PC-9 (cell line): ENCODE measurements around the gene ZNF423. TPM values are rescaled to one million over a fixed set of nuclear protein-coding genes. Genes with fewer than 3 reads are reported as not detected.

Source experiments
- BruUV-seq: library from RNA; stranded (reverse); fragments of 400-500 nt; replicated peaks from 2 replicates; lab custom pipeline; 2021; lab: Mats Ljungman, UMichigan
- CTCF ChIA-PET: fragments of 300-600 bp; sonication (Branson Sonifier 250); formaldehyde crosslinking; loops from one replicate; lab custom pipeline; 2022; ENCODE audit warnings: antibody characterized with exemption; lab: Charles Lee
- POLR2A ChIA-PET: fragments of 300-600 bp; sonication (Branson Sonifier 250); formaldehyde crosslinking; loops from one replicate; lab custom pipeline; 2022; ENCODE audit warnings: antibody characterized with exemption; ENCODE audit not compliant: unreplicated experiment; lab: Charles Lee
- DNase-seq, 2 experiments: peaks; one replicate each; pipeline versions ENCODE4 v3.0.0 to v3.0.0-alpha.2; 2015 to 2022; ENCODE audit warnings: mixed read lengths in 1 of 2
- H2AFZ ChIP-seq: fragments of 200-600 bp; sonication (generic); 2 replicates; pipeline ENCODE4 v1.8.1; 2017; ENCODE audit warnings: antibody characterized with exemption
- H3F3A ChIP-seq: fragments of 200-600 bp; sonication (generic); 2 replicates; pipeline ENCODE4 v1.8.1; 2017; ENCODE audit warnings: antibody characterized with exemption, mild to moderate bottlenecking, low read depth; ENCODE audit not compliant: insufficient read depth
- H3K27ac ChIP-seq: fragments of 200-600 bp; sonication (generic); 2 replicates; pipeline ENCODE4 v1.6.1; 2016; ENCODE audit warnings: mixed run types
- H3K27me3 ChIP-seq: fragments of 200-600 bp; sonication (generic); 2 replicates; pipeline ENCODE4 v1.6.1; 2016; ENCODE audit warnings: low read depth, mixed run types; ENCODE audit not compliant: insufficient read depth
- H3K36me3 ChIP-seq: fragments of 200-600 bp; sonication (generic); 2 replicates; pipeline ENCODE4 v1.6.1; 2016; ENCODE audit warnings: low read depth, mixed run types
- H3K4me1 ChIP-seq: fragments of 200-600 bp; sonication (generic); replicated peaks from 2 replicates; pipeline ENCODE4 v1.6.1; 2016; ENCODE audit warnings: mixed run types; ENCODE audit not compliant: insufficient read depth
- H3K4me2 ChIP-seq: fragments of 200-600 bp; sonication (generic); 2 replicates; pipeline ENCODE4 v1.6.1; 2017; ENCODE audit warnings: mixed run types
- H3K4me3 ChIP-seq: fragments of 200-600 bp; sonication (generic); 2 replicates; pipeline ENCODE4 v1.6.1; 2016; ENCODE audit warnings: mixed run types
- H3K79me2 ChIP-seq: fragments of 200-600 bp; sonication (generic); 2 replicates; pipeline ENCODE4 v1.6.1; 2017; ENCODE audit warnings: low read depth, mixed run types
- H3K9me2 ChIP-seq: fragments of 200-600 bp; sonication (generic); 2 replicates; pipeline ENCODE4 v1.8.1; 2017; ENCODE audit warnings: mild to moderate bottlenecking; ENCODE audit not compliant: insufficient read depth
- H3K9me3 ChIP-seq: fragments of 200-600 bp; sonication (generic); 2 replicates; pipeline ENCODE4 v1.8.1; 2016; ENCODE audit warnings: low read depth; ENCODE audit not compliant: insufficient read depth
- H4K20me1 ChIP-seq: fragments of 200-600 bp; sonication (generic); 2 replicates; pipeline ENCODE4 v1.8.1; 2017; ENCODE audit not compliant: insufficient read depth
- EZH2 ChIP-seq: fragments of 200-600 bp; sonication (generic); IDR thresholded peaks from 2 replicates; pipeline ENCODE4 v1.8.0; 2017; ENCODE audit warnings: antibody characterized with exemption, low read depth
- intact Hi-C: fragments of 100-400 bp; cut with micrococcal nuclease; formaldehyde crosslinking; loops from one replicate; pipeline ENCODE4 v1.10.0; 2022; ENCODE audit not compliant: unreplicated experiment
- total RNA-seq: library from RNA; stranded (reverse); gene quantifications from 2 replicates; pipeline ENCODE4 v1.2.3, GENCODE V29; 2021
- TF ChIP-seq, protein P1 (sequence below): fragments of 200-600 bp; sonication (generic); conservative IDR thresholded peaks from 2 replicates; pipeline ENCODE4 v1.6.1; 2017; ENCODE audit warnings: mixed run types, antibody characterized with exemption, mild to moderate bottlenecking, moderate library complexity

The ZNF423 gene
- total RNA-seq, 1 experiment from 2014 or later: not detected

DNA sequence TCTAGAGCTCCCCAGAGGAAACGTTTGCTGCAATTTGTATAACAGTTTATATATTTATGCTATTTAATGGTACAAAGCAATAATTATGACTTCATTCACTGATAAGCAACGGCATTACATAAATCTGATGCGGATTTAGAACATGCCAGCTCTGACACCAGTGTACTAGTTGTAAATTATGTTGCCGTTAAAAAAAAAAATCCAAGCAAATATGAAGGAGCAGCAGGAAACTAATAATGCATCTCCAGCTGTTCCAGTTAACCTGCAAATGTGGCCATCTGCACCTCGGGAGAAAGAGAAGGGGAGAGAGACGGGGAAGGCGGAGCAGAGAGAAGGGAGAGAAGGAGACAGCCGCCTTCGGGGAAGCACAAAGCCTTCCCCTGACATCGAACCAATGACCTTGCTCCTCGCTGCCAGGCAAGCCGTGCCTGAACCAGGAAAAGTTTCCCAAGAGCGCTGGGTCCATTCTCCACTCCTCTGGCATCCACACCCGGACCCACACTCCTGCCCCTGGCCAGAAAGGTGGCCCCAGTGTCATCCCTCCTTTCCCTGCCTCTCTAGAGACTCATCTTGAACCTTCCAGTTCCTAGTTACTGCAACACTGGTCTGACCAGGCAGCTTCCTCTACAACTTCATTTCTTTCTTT is 307.5 kb downstream of the ZNF423 start:
- Histone ChIP-seq H4K20me1 (no peaks in the 10 kb centered on the region), H3K36me3 (no peaks in the 10 kb centered on the region), H3K79me2 (no peaks in the 10 kb centered on the region), H3K4me1 (no peaks in the 10 kb centered on the region), H3K27ac (no peak overlapping the region), H3K9me2 (no peaks in the 10 kb centered on the region), H3K9me3 (no peaks in the 10 kb centered on the region), H3K4me3 (no peak overlapping the region), H3K27me3 (peaks cover 83% of the 10 kb centered on the region), H3F3A (no peaks in the 10 kb centered on the region), H3K4me2 (no peak overlapping the region), H2AFZ (no peak overlapping the region)
- ChIA-PET POLR2A (interaction anchor here (0.6 kb wide), 1 partner anchor 1667 kb away, joined by 6 read pairs; no protein-coding TSS in a partner anchor), CTCF (no interaction called here)
- intact Hi-C loops: no loop called here
- TF ChIP-seq, protein P1, sequence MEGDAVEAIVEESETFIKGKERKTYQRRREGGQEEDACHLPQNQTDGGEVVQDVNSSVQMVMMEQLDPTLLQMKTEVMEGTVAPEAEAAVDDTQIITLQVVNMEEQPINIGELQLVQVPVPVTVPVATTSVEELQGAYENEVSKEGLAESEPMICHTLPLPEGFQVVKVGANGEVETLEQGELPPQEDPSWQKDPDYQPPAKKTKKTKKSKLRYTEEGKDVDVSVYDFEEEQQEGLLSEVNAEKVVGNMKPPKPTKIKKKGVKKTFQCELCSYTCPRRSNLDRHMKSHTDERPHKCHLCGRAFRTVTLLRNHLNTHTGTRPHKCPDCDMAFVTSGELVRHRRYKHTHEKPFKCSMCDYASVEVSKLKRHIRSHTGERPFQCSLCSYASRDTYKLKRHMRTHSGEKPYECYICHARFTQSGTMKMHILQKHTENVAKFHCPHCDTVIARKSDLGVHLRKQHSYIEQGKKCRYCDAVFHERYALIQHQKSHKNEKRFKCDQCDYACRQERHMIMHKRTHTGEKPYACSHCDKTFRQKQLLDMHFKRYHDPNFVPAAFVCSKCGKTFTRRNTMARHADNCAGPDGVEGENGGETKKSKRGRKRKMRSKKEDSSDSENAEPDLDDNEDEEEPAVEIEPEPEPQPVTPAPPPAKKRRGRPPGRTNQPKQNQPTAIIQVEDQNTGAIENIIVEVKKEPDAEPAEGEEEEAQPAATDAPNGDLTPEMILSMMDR: no peak
- no peak for TF ChIP-seq EZH2
- DNase-seq: no peak
- no TSS peak for BruUV-seq

DNA sequence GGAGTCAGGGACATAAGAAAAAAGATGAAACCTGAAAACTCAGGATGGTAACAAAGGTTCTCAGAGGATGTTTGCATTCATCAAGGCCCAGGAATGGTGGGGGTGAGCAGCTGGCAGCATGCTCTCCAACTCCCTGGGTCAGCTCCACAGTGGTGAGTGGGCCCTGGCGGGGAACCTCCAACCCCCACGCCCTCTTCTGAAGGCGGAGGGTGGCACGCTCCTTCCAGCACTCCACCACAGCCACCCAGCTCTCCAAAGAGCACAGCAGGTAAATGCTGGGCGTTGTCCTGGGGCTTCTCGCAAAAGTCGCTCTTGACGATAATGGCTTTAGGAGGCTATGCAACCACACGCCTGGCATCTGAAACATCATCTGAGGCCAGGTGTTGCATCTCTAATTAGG is 308.5 kb downstream of the ZNF423 start:
- H3K79me2 ChIP-seq: no peaks in the 10 kb centered on the region
- ChIA-PET CTCF (no interaction called here), POLR2A (interaction anchor here (0.6 kb wide), 1 partner anchor 1668 kb away, joined by 6 read pairs; no protein-coding TSS in a partner anchor)
- BruUV-seq: no TSS peak
- no peaks in the 10 kb centered on the region for H4K20me1 ChIP-seq
- no peaks in the 10 kb centered on the region for H3K36me3 ChIP-seq
- H3K4me3 ChIP-seq: no peak overlapping the region
- no peaks in the 10 kb centered on the region for H3K4me1 ChIP-seq
- no peak overlapping the region for H3K27ac ChIP-seq
- no peaks in the 10 kb centered on the region for H3K9me3 ChIP-seq
- intact Hi-C loops: no loop called here
- no peaks in the 10 kb centered on the region for H3F3A ChIP-seq
- no peaks in the 10 kb centered on the region for H3K9me2 ChIP-seq
- H2AFZ ChIP-seq: no peak overlapping the region
- no peak overlapping the region for H3K4me2 ChIP-seq
- no peak for DNase-seq
- no peak for TF ChIP-seq EZH2
- TF ChIP-seq, protein P1: no peak
- H3K27me3 ChIP-seq: peaks cover 81% of the 10 kb centered on the region

DNA sequence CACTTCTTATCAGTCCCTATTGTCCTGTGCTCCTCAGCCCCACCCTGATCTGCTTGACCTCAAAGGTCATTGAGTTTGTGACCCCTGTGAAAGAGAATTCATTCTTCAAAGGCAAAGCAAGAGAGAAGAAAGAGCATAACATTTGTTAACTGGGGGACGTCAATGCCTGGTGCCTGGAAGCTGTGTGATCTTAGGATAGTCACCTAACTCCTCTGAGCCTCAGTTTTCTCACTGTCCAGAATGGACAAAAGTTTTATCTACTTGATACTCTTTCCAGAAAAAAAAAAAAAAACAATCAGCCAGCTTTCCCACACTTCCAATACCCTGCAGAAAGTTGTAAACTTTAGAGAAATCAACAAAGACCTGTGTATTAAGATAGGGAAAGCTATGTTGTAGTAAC is 309.2 kb downstream of the ZNF423 start:
- H3K9me2 ChIP-seq: no peaks in the 10 kb centered on the region
- no peak overlapping the region for H3K4me2 ChIP-seq
- POLR2A ChIA-PET: no interaction called here
- no peaks in the 10 kb centered on the region for H3F3A ChIP-seq
- no TSS peak for BruUV-seq
- H3K4me1 ChIP-seq: no peaks in the 10 kb centered on the region
- intact Hi-C loops: no loop called here
- H2AFZ ChIP-seq: no peak overlapping the region
- H3K27ac ChIP-seq: no peak overlapping the region
- H4K20me1 ChIP-seq: no peaks in the 10 kb centered on the region
- CTCF ChIA-PET: no interaction called here
- DNase-seq: no peak
- H3K27me3 ChIP-seq: peaks cover 76% of the 10 kb centered on the region
- H3K79me2 ChIP-seq: no peaks in the 10 kb centered on the region
- H3K9me3 ChIP-seq: no peaks in the 10 kb centered on the region
- H3K4me3 ChIP-seq: no peak overlapping the region
- TF ChIP-seq EZH2: no peak
- TF ChIP-seq, protein P1: no peak
- H3K36me3 ChIP-seq: no peaks in the 10 kb centered on the region
